Fibroblast of skin of back (primary cell): ENCODE measurements around the gene SLC25A27.

Experiments used
- DNase-seq: peaks from one replicate; pipeline ENCODE4 v3.0.0-alpha.2; 2013

SLC25A27 gene

GRCh38 chr6:46720401-46720800, 67.6 kb downstream of the SLC25A27 start:
- no peak for DNase-seq
